K562 (cell line): ENCODE measurements around the gene SIK1. TPM values are rescaled to one million over a fixed set of nuclear protein-coding genes. Genes with fewer than 3 reads are reported as not detected.

Source experiments
- ATAC-seq: fragments of 200-7000 bp; cut with Tn5 transposase; 3 replicates; pipeline ENCODE4 v1.9.1; 2020; ENCODE audit warnings: moderate library complexity
- BruUV-seq: library from RNA; stranded (reverse); fragments of 400-500 nt; replicated peaks from 2 replicates; lab custom pipeline; 2021; lab: Mats Ljungman, UMichigan
- CTCF ChIA-PET: fragments of 300-600 bp; formaldehyde crosslinking; extraction: SDS; loops from one replicate; lab custom pipeline; 2021; ENCODE audit warnings: low intra/inter-chr PET ratio; lab: Yijun Ruan, JAX
- POLR2A ChIA-PET: fragments of 300-600, 350-650 bp; sonication (Branson Sonifier 250); formaldehyde crosslinking; extraction: SDS; loops from one replicate; lab custom pipeline; 2021; ENCODE audit warnings: antibody characterized with exemption, inconsistent platforms; lab: Yijun Ruan, JAX
- DNase-seq, 4 experiments: peaks; one replicate each; pipeline versions ENCODE4 v3.0.0 to v3.0.0-alpha.2; 2011 to 2018; ENCODE audit warnings: low spot score in 3 of 4, mixed read lengths in 3 of 4; ENCODE audit errors: extremely low read depth in 1 of 4
- FAIRE-seq: peaks from 2 replicates; lab custom pipeline; 2011; peaks lifted over from hg19 to GRCh38; lab: Jason Lieb, UNC
- H2AFZ ChIP-seq: 2 replicates; pipeline ENCODE4 v1.6.0; 2011; ENCODE audit warnings: low read depth, low read length, control low read depth, inconsistent platforms
- H3K27ac ChIP-seq: fragments of 200-600 bp; 3 replicates; pipeline ENCODE4 v1.8.0; 2011; ENCODE audit warnings: low read depth, mild to moderate bottlenecking, control low read depth, inconsistent platforms, low read length, moderate library complexity, mixed read lengths; ENCODE audit errors: extremely low read depth
- H3K27me3 ChIP-seq, 2 experiments: fragments of 300-600 bp in 1 of 2; 2 replicates in 1 of 2; 3 replicates in 1 of 2; pipeline versions ENCODE4 v1.6.0 to v1.8.0; 2011; ENCODE audit warnings: inconsistent platforms in 2 of 2, low read length in 2 of 2, mild to moderate bottlenecking in 1 of 2, mixed read lengths in 1 of 2, moderate library complexity in 1 of 2; ENCODE audit not compliant: control insufficient read depth in 2 of 2, insufficient read depth in 2 of 2
- H3K36me3 ChIP-seq: fragments of 300-600 bp; 3 replicates; pipeline ENCODE4 v1.8.0; 2011; ENCODE audit warnings: mild to moderate bottlenecking, low read length, inconsistent platforms; ENCODE audit not compliant: control insufficient read depth, insufficient read depth
- H3K4me1 ChIP-seq, 2 experiments: fragments of 200-600 bp in 1 of 2; replicated peaks in 1 of 2; 2 replicates in 1 of 2; 3 replicates in 1 of 2; pipeline versions ENCODE4 v1.5.1 to v1.8.0; 2011; ENCODE audit warnings: inconsistent platforms in 2 of 2, low read length in 2 of 2, mild to moderate bottlenecking in 1 of 2, mixed read lengths in 1 of 2, moderate library complexity in 1 of 2; ENCODE audit not compliant: control insufficient read depth in 2 of 2, insufficient read depth in 2 of 2
- H3K4me2 ChIP-seq: 2 replicates; pipeline ENCODE4 v1.6.1; 2011; ENCODE audit warnings: low read length, control low read depth, inconsistent platforms, mixed read lengths; ENCODE audit not compliant: insufficient read depth
- H3K4me3 ChIP-seq: fragments of 200-600 bp; sonication (generic), shearing (Covaris generic); 2 replicates; pipeline ENCODE4 v1.5.1; 2016; ENCODE audit warnings: control low read depth, inconsistent platforms
- H3K79me2 ChIP-seq: fragments of 200-600 bp; 3 replicates; pipeline ENCODE4 v1.8.0; 2011; ENCODE audit warnings: low read length, inconsistent platforms; ENCODE audit not compliant: control insufficient read depth, insufficient read depth
- H3K9ac ChIP-seq, 2 experiments: 2 replicates each; pipeline versions ENCODE4 v1.6.0 to v1.6.1; 2011; ENCODE audit warnings: low read depth in 2 of 2, low read length in 2 of 2, control low read depth in 1 of 2, inconsistent platforms in 1 of 2, mild to moderate bottlenecking in 1 of 2, mixed read lengths in 1 of 2; ENCODE audit not compliant: insufficient read depth in 1 of 2
- H3K9me1 ChIP-seq: one replicate; pipeline ENCODE4 v1.6.0; 2011; ENCODE audit warnings: inconsistent platforms, mild to moderate bottlenecking, low read length, moderate library complexity; ENCODE audit not compliant: control insufficient read depth, insufficient read depth
- H3K9me3 ChIP-seq: replicated peaks from 2 replicates; pipeline ENCODE4 v1.5.1; 2011; ENCODE audit warnings: low read depth, low read length, inconsistent platforms; ENCODE audit not compliant: control insufficient read depth, insufficient read depth
- H4K20me1 ChIP-seq: replicated peaks from 2 replicates; pipeline ENCODE4 v1.6.1; 2011; ENCODE audit warnings: low read length, inconsistent platforms, mixed read lengths; ENCODE audit not compliant: control insufficient read depth, insufficient read depth
- HNRNPL ChIP-seq: fragments of 200-400 bp; formaldehyde crosslinking; IDR thresholded peaks from 2 replicates; pipeline ENCODE4 v1.6.1; 2017; ENCODE audit warnings: low read depth, mild to moderate bottlenecking, low read length
- KDM4B ChIP-seq, 2 experiments: fragments of 450-650 bp in 1 of 2; sonication (generic) in 1 of 2; IDR thresholded peaks; 2 replicates each; pipeline ENCODE4 v1.6.1; 2016 to 2017; ENCODE audit warnings: borderline replicate concordance in 2 of 2, antibody characterized with exemption in 1 of 2, low read depth in 1 of 2, mild to moderate bottlenecking in 1 of 2
- NCOR1 ChIP-seq: fragments of 450-650 bp; IDR thresholded peaks from 2 replicates; pipeline ENCODE4 v1.6.1; 2016; ENCODE audit warnings: mild to moderate bottlenecking, moderate library complexity
- NFIC ChIP-seq: fragments of 450-650 bp; IDR thresholded peaks from 2 replicates; pipeline ENCODE4 v1.6.1; 2017; ENCODE audit warnings: mild to moderate bottlenecking, inconsistent platforms
- SAP30 ChIP-seq: fragments of 200-600 bp; sonication (generic); IDR thresholded peaks from 2 replicates; pipeline ENCODE4 v1.6.1; 2012; ENCODE audit warnings: borderline replicate concordance, low read depth, mild to moderate bottlenecking, moderate library complexity, low read length, control low read depth, inconsistent platforms; ENCODE audit not compliant: insufficient read depth, poor library complexity, severe bottlenecking
- WGBS: fragments of 100-300 bp; shearing (Covaris generic); methylation state at CpG from one replicate; pipeline ENCODE4 v1.1.6; 2016; ENCODE audit warnings: low coverage, mixed read lengths; ENCODE audit not compliant: insufficient coverage; ENCODE audit errors: missing lambda C conversion rate; 5-methylcytosine and 5-hydroxymethylcytosine counted together
- in situ Hi-C: fragments of 300-500 bp; cut with MboI; formaldehyde crosslinking; loops from 4 replicates; pipeline ENCODE4 v1.15.0; 2018; ENCODE audit warnings: inconsistent platforms, mixed read lengths
- intact Hi-C: fragments of 100-400 bp; cut with micrococcal nuclease; formaldehyde crosslinking; loops from 2 replicates; pipeline ENCODE4 v1.14.2; 2022
- polyA plus RNA-seq, 8 experiments: library from polyadenylated mRNA; depleted of rRNA in 4 of 8; stranded (reverse) in 5 of 8; unstranded in 3 of 8; fragments of >200 nt; fragmentation: Nextera tagmentation in 2 of 8; fragmentation: Illumina TruSeq in 1 of 8; extraction: Ambion mirVana in 2 of 8; extraction: Trizol in 1 of 8; gene quantifications; 2 replicates each; pipeline versions ENCODE4 v1.2.1 to v1.2.3, GENCODE V29; 2011 to 2014; ENCODE audit warnings: inconsistent platforms in 1 of 8, missing spikeins in 1 of 8
- total RNA-seq, 7 experiments: library from RNA; depleted of rRNA in 6 of 7; stranded (reverse); fragments of >200 nt in 6 of 7; fragmentation: Illumina TruSeq in 2 of 7; extraction: Trizol in 2 of 7; gene quantifications; 2 replicates each; pipeline versions ENCODE4 v1.2.1 to v1.2.3, GENCODE V29; 2011 to 2021; ENCODE audit warnings: low replicate concordance in 1 of 7
- TF ChIP-seq, protein P1 (sequence below): sonication (generic); formaldehyde crosslinking; IDR thresholded peaks from 2 replicates; pipeline ENCODE4 v1.8.1; 2023; ENCODE audit warnings: missing genetic modification reagents, mild to moderate bottlenecking, borderline replicate concordance
- TF ChIP-seq, protein P2 (sequence below): sonication (generic); formaldehyde crosslinking; IDR thresholded peaks from 2 replicates; pipeline ENCODE4 v1.8.0; 2022; ENCODE audit warnings: missing genetic modification reagents, mild to moderate bottlenecking, moderate library complexity, borderline replicate concordance

SIK1 gene
- total and polyA plus RNA-seq, 9 of the 15 experiments (the other 6 are each of a cell fraction or from before 2014, with no cell fraction given) = 0.45 to 4.3 (median 1.8) TPM; not detected in 2

DNA sequence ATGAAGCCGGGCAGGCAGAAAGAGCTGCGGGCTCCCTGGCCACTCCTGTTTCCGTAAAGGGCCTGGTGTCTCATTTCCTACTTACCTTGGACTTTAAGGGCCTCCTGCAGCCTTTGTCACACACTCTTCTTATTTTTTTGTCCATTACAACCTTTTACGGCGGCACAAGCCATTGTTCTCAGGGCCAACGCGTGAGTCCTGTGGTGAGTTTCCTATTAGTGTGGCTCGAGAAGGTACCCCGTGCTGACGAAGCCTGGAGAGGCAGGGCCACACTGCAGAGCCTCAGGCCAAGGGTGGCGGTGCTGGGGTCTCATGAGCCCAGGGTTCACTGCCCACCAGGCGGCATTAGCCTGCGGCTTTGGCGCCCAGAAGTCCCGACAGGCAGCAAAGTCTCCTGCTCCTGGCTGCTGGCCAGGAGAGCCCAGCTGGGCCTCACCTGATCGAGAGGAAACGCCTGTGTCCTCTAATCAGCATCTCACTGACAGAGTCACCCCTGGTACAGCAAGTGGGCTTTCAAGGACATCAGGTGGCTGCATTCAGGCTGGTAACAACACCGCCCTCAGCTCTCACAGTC lies 62.0 kb downstream of the SIK1 start:
- BruUV-seq = no TSS peak
- DNase-seq = no peak

More for the DNA sequence above, 62.0 kb downstream of the SIK1 start:
- ChIA-PET CTCF (no interaction called here), POLR2A (interaction anchor here (0.6 to 1.0 kb wide), 2 partner anchors 9 to 18 kb away, joined by 3 to 4 read pairs; no protein-coding TSS in a partner anchor)
- TF ChIP-seq HNRNPL (no peak), SAP30 (no peak), KDM4B (IDR thresholded peaks at IDR 0.05; ENCODE audit: borderline replicate concordance in 2 of 2, low read depth in 1 of 2) (no peak), NFIC (peak; percentile 68), NCOR1 (no peak)
- TF ChIP-seq, protein P1, sequence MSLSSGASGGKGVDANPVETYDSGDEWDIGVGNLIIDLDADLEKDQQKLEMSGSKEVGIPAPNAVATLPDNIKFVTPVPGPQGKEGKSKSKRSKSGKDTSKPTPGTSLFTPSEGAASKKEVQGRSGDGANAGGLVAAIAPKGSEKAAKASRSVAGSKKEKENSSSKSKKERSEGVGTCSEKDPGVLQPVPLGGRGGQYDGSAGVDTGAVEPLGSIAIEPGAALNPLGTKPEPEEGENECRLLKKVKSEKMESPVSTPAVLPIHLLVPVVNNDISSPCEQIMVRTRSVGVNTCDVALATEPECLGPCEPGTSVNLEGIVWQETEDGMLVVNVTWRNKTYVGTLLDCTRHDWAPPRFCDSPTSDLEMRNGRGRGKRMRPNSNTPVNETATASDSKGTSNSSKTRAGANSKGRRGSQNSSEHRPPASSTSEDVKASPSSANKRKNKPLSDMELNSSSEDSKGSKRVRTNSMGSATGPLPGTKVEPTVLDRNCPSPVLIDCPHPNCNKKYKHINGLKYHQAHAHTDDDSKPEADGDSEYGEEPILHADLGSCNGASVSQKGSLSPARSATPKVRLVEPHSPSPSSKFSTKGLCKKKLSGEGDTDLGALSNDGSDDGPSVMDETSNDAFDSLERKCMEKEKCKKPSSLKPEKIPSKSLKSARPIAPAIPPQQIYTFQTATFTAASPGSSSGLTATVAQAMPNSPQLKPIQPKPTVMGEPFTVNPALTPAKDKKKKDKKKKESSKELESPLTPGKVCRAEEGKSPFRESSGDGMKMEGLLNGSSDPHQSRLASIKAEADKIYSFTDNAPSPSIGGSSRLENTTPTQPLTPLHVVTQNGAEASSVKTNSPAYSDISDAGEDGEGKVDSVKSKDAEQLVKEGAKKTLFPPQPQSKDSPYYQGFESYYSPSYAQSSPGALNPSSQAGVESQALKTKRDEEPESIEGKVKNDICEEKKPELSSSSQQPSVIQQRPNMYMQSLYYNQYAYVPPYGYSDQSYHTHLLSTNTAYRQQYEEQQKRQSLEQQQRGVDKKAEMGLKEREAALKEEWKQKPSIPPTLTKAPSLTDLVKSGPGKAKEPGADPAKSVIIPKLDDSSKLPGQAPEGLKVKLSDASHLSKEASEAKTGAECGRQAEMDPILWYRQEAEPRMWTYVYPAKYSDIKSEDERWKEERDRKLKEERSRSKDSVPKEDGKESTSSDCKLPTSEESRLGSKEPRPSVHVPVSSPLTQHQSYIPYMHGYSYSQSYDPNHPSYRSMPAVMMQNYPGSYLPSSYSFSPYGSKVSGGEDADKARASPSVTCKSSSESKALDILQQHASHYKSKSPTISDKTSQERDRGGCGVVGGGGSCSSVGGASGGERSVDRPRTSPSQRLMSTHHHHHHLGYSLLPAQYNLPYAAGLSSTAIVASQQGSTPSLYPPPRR (CRISPR knock-in tag) = no peak
- TF ChIP-seq, protein P2, sequence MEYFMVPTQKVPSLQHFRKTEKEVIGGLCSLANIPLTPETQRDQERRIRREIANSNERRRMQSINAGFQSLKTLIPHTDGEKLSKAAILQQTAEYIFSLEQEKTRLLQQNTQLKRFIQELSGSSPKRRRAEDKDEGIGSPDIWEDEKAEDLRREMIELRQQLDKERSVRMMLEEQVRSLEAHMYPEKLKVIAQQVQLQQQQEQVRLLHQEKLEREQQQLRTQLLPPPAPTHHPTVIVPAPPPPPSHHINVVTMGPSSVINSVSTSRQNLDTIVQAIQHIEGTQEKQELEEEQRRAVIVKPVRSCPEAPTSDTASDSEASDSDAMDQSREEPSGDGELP (CRISPR knock-in tag) = peak; percentile 65; the same call in 1 of the 2 replicates
- Histone ChIP-seq H3K9ac (no peak overlapping the region; a peak in 1 of 4 replicates), H3K27me3 (peaks cover 51 to 99% of the 10 kb centered on the region in 2 experiments), H4K20me1 (peaks cover 18% of the 10 kb centered on the region; the same call in 1 of the 2 replicates), H3K79me2 (no peaks in the 10 kb centered on the region), H3K4me3 (no peak overlapping the region), H3K4me2 (no peak overlapping the region), H3K4me1 (peaks cover 0 to 38% of the 10 kb centered on the region in 2 experiments; a peak in 3 of 5 replicates), H3K36me3 (no peaks in the 10 kb centered on the region), H3K9me3 (no peaks in the 10 kb centered on the region), H2AFZ (no peak overlapping the region), H3K27ac (no peak overlapping the region), H3K9me1 (no peaks in the 10 kb centered on the region)
- WGBS = 3% methylated on average over 18 of the region's 18 CpGs
- no peak for ATAC-seq
- intact Hi-C loops (no loop called here), in situ Hi-C loops (no loop called here)
- FAIRE-seq = no peak
